Endodermal cell (in vitro differentiated cells): Measurements from ENCODE around the gene SMAD3. TPM values are rescaled to one million over a fixed set of nuclear protein-coding genes. Genes with fewer than 3 reads are reported as not detected.

Source experiments
- DNase-seq: peaks from one replicate; pipeline ENCODE4 v3.0.0-alpha.2; 2017
- H3K27ac ChIP-seq: 2 replicates; pipeline ENCODE4 v1.5.1; 2013; ENCODE audit warnings: mild to moderate bottlenecking, low read depth, low read length, moderate library complexity
- H3K27me3 ChIP-seq: 2 replicates; pipeline ENCODE4 v1.6.1; 2013; ENCODE audit warnings: mild to moderate bottlenecking, low read length, moderate library complexity; ENCODE audit not compliant: insufficient read depth, control insufficient read depth, poor library complexity, severe bottlenecking
- H3K36me3 ChIP-seq: 2 replicates; pipeline ENCODE4 v1.7.0; 2013; ENCODE audit warnings: mild to moderate bottlenecking, low read length, moderate library complexity; ENCODE audit not compliant: control insufficient read depth, insufficient read depth
- H3K4me1 ChIP-seq: one replicate; pipeline ENCODE4 v1.7.0; 2013; ENCODE audit warnings: low read length; ENCODE audit not compliant: control insufficient read depth, insufficient read depth
- H3K4me3 ChIP-seq: 2 replicates; pipeline ENCODE4 v1.5.1; 2013; ENCODE audit warnings: mild to moderate bottlenecking, low read length, moderate library complexity
- H3K9ac ChIP-seq: 2 replicates; pipeline ENCODE4 v1.6.1; 2013; ENCODE audit warnings: mild to moderate bottlenecking, low read length, moderate library complexity; ENCODE audit not compliant: poor library complexity, severe bottlenecking; ENCODE audit errors: extremely low read depth
- H3K9me3 ChIP-seq: 2 replicates; pipeline ENCODE4 v1.6.1; 2013; ENCODE audit warnings: mild to moderate bottlenecking, low read length, moderate library complexity; ENCODE audit not compliant: control insufficient read depth
- H3K27ac Mint-ChIP-seq: 2 replicates; pipeline ENCODE4 v1.8.0; 2020; ENCODE audit warnings: mixed read lengths
- H3K27me3 Mint-ChIP-seq: 2 replicates; pipeline ENCODE4 v1.8.0; 2021; ENCODE audit warnings: mild to moderate bottlenecking, mixed read lengths; ENCODE audit not compliant: insufficient read depth
- H3K36me3 Mint-ChIP-seq: 2 replicates; pipeline ENCODE4 v1.8.0; 2020; ENCODE audit warnings: low read depth, mixed read lengths
- H3K4me1 Mint-ChIP-seq: 2 replicates; pipeline ENCODE4 v1.8.0; 2020; ENCODE audit warnings: mixed read lengths
- H3K4me3 Mint-ChIP-seq: 2 replicates; pipeline ENCODE4 v1.8.0; 2020; ENCODE audit warnings: mild to moderate bottlenecking, moderate library complexity, mixed read lengths
- H3K9me3 Mint-ChIP-seq: 2 replicates; pipeline ENCODE4 v1.8.0; 2020; ENCODE audit warnings: mild to moderate bottlenecking, mixed read lengths
- WGBS, 2 experiments: methylation state at CpG; one replicate each; pipeline versions ENCODE4 v1.1.5 to v1.1.7; 2013; ENCODE audit warnings: missing lambda C conversion rate in 2 of 2, mixed read lengths in 1 of 2; ENCODE audit not compliant: insufficient coverage in 1 of 2, insufficient read length in 1 of 2; 5-methylcytosine and 5-hydroxymethylcytosine counted together
- total RNA-seq, 2 donors: library from RNA; stranded (reverse); fragmentation: NEBNext Ultra II Directional in 1 of 2; extraction: Animal tissue kit (Norgen Biotek cat#: 25700) in 1 of 2; gene quantifications; 2 replicates in 1 of 2; 3 replicates in 1 of 2; pipeline ENCODE4 v1.2.1, GENCODE V29; 2021
- TF ChIP-seq, protein P1 (sequence below): fragments of 200-600 bp; sonication (generic); conservative IDR thresholded peaks from 2 replicates; pipeline ENCODE4 v1.5.0; 2021; ENCODE audit warnings: antibody characterized with exemption, mild to moderate bottlenecking

Gene SMAD3
- total RNA-seq, 2 donors from 2014 or later: 7.8 to 9.6 TPM

GRCh38 chr15:67173786-67174185 is 108.4 kb downstream of the SMAD3 start:
- H3K4me3 Mint-ChIP-seq: no peak overlapping the region
- H3K27ac Mint-ChIP-seq: no peak overlapping the region
- TF ChIP-seq, protein P1, sequence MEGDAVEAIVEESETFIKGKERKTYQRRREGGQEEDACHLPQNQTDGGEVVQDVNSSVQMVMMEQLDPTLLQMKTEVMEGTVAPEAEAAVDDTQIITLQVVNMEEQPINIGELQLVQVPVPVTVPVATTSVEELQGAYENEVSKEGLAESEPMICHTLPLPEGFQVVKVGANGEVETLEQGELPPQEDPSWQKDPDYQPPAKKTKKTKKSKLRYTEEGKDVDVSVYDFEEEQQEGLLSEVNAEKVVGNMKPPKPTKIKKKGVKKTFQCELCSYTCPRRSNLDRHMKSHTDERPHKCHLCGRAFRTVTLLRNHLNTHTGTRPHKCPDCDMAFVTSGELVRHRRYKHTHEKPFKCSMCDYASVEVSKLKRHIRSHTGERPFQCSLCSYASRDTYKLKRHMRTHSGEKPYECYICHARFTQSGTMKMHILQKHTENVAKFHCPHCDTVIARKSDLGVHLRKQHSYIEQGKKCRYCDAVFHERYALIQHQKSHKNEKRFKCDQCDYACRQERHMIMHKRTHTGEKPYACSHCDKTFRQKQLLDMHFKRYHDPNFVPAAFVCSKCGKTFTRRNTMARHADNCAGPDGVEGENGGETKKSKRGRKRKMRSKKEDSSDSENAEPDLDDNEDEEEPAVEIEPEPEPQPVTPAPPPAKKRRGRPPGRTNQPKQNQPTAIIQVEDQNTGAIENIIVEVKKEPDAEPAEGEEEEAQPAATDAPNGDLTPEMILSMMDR: no peak
- H3K36me3 Mint-ChIP-seq: peaks cover under 1% of the 10 kb centered on the region
- H3K4me1 Mint-ChIP-seq: peaks cover 30% of the 10 kb centered on the region
- DNase-seq: no peak
- H3K9me3 Mint-ChIP-seq: no peaks in the 10 kb centered on the region
- Histone ChIP-seq H3K27me3 (no peaks in the 10 kb centered on the region), H3K36me3 (peaks cover 38% of the 10 kb centered on the region), H3K27ac (no peak overlapping the region), H3K9me3 (no peaks in the 10 kb centered on the region), H3K4me3 (no peak overlapping the region), H3K4me1 (peaks cover 20% of the 10 kb centered on the region), H3K9ac (no peak overlapping the region)
- WGBS, 2 experiments: 92% methylated on average over 7 to 8 of the region's 8 CpGs
- H3K27me3 Mint-ChIP-seq: peaks cover 43% of the 10 kb centered on the region

DNA sequence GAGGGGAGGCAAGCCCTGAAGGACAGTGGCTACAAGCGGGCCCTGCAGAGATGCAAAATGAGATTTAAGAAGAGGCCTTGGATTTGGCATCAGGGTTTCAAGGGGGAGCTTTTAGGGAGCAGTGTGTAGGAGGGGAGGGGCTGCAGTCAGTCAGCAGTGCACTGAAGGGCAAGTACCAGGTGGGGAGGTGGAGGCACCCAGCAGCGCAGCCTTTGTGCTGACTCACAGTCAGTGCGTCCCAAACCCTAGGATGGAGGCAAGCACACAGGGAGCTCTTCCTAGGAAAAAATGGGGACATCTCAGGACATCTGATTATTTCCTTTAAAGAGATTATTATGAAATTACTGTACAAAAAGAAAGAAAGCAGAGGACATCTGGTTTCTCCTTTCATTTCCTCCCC is 109.0 kb downstream of the SMAD3 start:
- H3K9ac ChIP-seq: no peak overlapping the region
- WGBS, 2 experiments: 97 to 100% methylated on average over 2 to 3 of the region's 3 CpGs
- Mint-ChIP-seq H3K27me3 (peaks cover 37% of the 10 kb centered on the region), H3K36me3 (no peaks in the 10 kb centered on the region), H3K4me3 (no peak overlapping the region), H3K9me3 (no peaks in the 10 kb centered on the region), H3K27ac (no peak overlapping the region), H3K4me1 (peaks cover 33% of the 10 kb centered on the region)
- H3K27ac ChIP-seq: no peak overlapping the region
- H3K27me3 ChIP-seq: no peaks in the 10 kb centered on the region
- H3K9me3 ChIP-seq: no peaks in the 10 kb centered on the region
- H3K36me3 ChIP-seq: peaks cover 36% of the 10 kb centered on the region
- DNase-seq: no peak
- H3K4me3 ChIP-seq: no peak overlapping the region
- TF ChIP-seq, protein P1: no peak
- H3K4me1 ChIP-seq: peaks cover 20% of the 10 kb centered on the region

- no peak overlapping the region for H3K27ac Mint-ChIP-seq
- Histone ChIP-seq H3K27ac (no peak overlapping the region), H3K4me3 (no peak overlapping the region), H3K27me3 (no peaks in the 10 kb centered on the region), H3K9me3 (no peaks in the 10 kb centered on the region), H3K4me1 (peaks cover 20% of the 10 kb centered on the region), H3K9ac (no peak overlapping the region), H3K36me3 (peaks cover 36% of the 10 kb centered on the region)
- TF ChIP-seq, protein P1: no peak
- no peaks in the 10 kb centered on the region for H3K36me3 Mint-ChIP-seq
- no peak overlapping the region for H3K4me3 Mint-ChIP-seq
- 80 to 90% methylated on average over 5 to 9 of the region's 9 CpGs for WGBS, 2 experiments
- H3K4me1 Mint-ChIP-seq: peaks cover 33% of the 10 kb centered on the region
- DNase-seq: peak; percentile 69
- H3K9me3 Mint-ChIP-seq: no peaks in the 10 kb centered on the region
- H3K27me3 Mint-ChIP-seq: peaks cover 31% of the 10 kb centered on the region
Measured at GRCh38 chr15:67174864-67175573, 109.6 kb downstream of the SMAD3 start.
